ENCODE results near the gene RHCE.
"Not testable (repeated sequence)": the region's sequence is repeated elsewhere in the genome, so short reads cannot be mapped to it uniquely, and the experiment has no call there.

The RHCE gene

GRCh38 chr1:25427696-25428095 lies 7.1 kb upstream of the RHCE start:
- DNase-seq (ENCODE audit: low read depth): no peak
- TF ChIP-seq CTCF (conservative IDR thresholded peaks at IDR 0.05; ENCODE audit: low read depth, low read length): no peak
- no peak overlapping the region for H3K4me3 ChIP-seq (ENCODE audit: low read depth, low read length)

- no peak for TF ChIP-seq CTCF (conservative IDR thresholded peaks at IDR 0.05; ENCODE audit: low read depth, low read length)
- no peak overlapping the region for H3K4me3 ChIP-seq (ENCODE audit: low read depth, low read length)
- DNase-seq (ENCODE audit: low read depth): no peak
Observed at GRCh38 chr1:25425098-25426085, 4.8 kb upstream of the RHCE start.

DNA sequence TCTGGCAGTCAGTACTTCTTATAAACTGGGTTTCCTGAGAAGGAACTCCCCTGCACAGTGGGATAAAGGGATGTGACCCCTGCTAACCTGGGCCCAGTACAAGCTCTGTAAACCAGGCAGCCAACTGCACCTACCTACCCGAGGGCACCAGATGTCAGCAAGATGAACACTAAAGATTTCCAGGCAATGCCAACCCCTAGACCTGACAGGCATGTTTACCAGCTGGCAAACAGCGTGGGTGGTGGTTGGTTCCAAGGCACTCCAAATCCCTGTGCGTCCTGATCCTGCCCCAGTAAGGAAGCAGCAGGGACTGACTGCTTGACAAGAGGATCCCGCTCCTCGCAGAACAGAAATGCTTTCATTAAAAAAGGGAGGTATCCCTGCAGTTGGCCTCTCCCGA lies 2.6 kb upstream of the RHCE start:
- DNase-seq (ENCODE audit: low read depth); H3K4me3 ChIP-seq (ENCODE audit: low read depth, low read length): not testable (repeated sequence)

- DNase-seq (ENCODE audit: low read depth); H3K4me3 ChIP-seq (ENCODE audit: low read depth, low read length): not testable (repeated sequence)
Observed at GRCh38 chr1:25419339-25419738, 1.3 kb downstream of the RHCE start.

- H3K4me3 ChIP-seq (ENCODE audit: low read depth, low read length); DNase-seq (ENCODE audit: low read depth): not testable (repeated sequence)
Observed at GRCh38 chr1:25417280-25417679, 3.3 kb downstream of the RHCE start.

DNA sequence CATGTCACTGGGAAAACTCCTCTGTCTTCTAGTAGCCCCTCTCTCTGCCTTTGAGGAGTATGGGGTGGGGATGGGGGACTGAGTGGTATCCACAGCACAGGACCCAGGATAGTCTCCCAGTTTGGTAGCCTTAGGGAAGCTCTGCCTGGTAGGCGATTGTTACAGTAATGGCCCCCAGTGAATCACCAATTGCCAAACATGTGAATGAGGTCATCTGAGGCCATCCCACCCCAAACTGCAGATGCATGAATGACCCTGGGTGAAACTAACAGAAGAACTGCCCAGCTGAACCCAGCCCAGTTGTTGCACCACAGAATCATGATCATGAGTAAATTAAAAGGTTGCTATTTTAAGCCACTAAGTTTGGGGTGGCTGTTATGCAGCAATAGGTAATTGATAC lies 6.0 kb downstream of the RHCE start:
- DNase-seq (ENCODE audit: low read depth); H3K4me3 ChIP-seq (ENCODE audit: low read depth, low read length): not testable (repeated sequence)

DNA sequence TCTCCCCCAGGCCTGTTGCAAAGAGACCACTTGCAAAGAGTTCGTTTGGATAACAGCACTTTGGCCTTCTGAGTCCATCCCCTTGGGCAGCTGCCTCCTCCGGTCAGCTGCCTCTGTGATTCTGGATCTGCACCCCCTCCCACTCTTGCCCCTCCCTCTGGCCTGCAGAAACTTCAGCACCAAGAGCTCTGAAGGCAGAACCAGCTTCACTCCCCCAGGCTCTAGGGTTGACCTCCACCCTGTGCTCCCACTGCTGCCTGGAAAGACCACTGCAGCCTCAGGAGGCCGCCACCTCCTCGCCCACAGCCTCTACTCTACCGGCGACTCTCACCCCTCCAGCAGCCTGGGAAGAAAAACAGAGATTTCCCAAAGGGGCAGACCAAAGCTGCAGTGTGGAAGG lies 6.5 kb downstream of the RHCE start:
- not testable (repeated sequence) for H3K4me3 ChIP-seq (ENCODE audit: low read depth, low read length); DNase-seq (ENCODE audit: low read depth)

DNA sequence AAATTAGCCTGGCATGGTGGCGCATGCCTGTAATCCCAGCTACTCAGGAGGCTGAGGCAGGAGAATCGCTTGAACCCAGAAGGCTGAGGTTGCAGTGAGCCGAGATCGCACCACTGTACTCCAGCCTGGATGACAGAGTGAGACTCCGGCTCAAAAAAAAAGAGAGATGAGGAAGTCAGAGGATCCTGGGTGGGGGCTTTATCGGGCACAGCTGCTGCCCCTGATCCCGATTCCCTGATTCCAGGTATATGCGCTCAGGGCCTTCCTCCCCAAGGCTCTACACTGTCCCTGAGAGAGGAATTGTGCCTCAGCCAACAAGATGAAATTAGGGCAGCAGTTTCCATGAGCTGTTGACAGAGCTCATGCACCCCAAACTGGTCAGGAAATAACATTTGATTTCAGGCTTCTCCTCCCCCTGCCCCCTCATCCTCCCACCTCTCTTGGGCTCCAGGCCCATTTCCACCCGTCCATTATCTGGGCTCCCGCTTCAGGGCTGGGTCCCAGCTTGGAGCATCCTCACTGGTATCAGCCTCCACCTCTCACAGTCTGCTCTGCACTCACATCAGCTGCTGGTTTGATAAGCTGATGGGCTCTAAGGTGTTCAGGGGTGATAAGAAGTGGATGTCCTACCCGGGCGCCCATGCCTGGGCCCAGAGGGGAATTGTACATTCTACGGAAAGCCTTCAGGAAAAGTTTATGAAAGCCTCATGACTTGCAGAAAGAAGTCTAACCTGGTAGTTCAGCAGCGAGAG lies 7.6 kb downstream of the RHCE start:
- H3K4me3 ChIP-seq (ENCODE audit: low read depth, low read length); DNase-seq (ENCODE audit: low read depth): not testable (repeated sequence)

- H3K4me3 ChIP-seq (ENCODE audit: low read depth, low read length); DNase-seq (ENCODE audit: low read depth): not testable (repeated sequence)
Observed at GRCh38 chr1:25409641-25410427, 10.8 kb downstream of the RHCE start.

GRCh38 chr1:25405731-25406305 lies 14.8 kb downstream of the RHCE start:
- H3K4me3 ChIP-seq (ENCODE audit: low read depth, low read length); DNase-seq (ENCODE audit: low read depth): not testable (repeated sequence)
